GM21529 (cell line): Measurements from ENCODE around the gene ZNF607.
A peak's percentile ranks its signal among the peaks of the same experiment; 100 is the strongest.
"Not testable (repeated sequence)": the region's sequence is repeated elsewhere in the genome, so short reads cannot be mapped to it uniquely, and the experiment has no call there.

Experiments used
- ATAC-seq: cut with Tn5 transposase; IDR thresholded peaks from one replicate; pipeline ENCODE4 v1.9.1; 2021; ENCODE audit not compliant: unreplicated experiment

The ZNF607 gene

GRCh38 chr19:37719111-37719926, at the start of gene ZNF607:
ZNF607 (minus strand) TSS chr19:37719761; CDS start chr19:37711618, 8,143 bp downstream.
- ATAC-seq = peak; percentile 92

GRCh38 chr19:37763488-37763887, 43.9 kb upstream of the ZNF607 start:
- no peak for ATAC-seq

GRCh38 chr19:37757683-37758082, 38.1 kb upstream of the ZNF607 start:
- not testable (repeated sequence) for ATAC-seq

- no peak for ATAC-seq
These were observed 18.8 kb upstream of the ZNF607 start for GRCh38 chr19:37738371-37738770.

- ATAC-seq = no peak
These were observed 5.6 kb upstream of the ZNF607 start for GRCh38 chr19:37725181-37725580.

- ATAC-seq = no peak
These were observed 335 bp upstream of the ZNF607 start for GRCh38 chr19:37719927-37720265.

- ATAC-seq = no peak
These were observed 1.3 kb downstream of the ZNF607 start for GRCh38 chr19:37718304-37718703.

GRCh38 chr19:37716140-37716539, 3.4 kb downstream of the ZNF607 start:
- ATAC-seq = no peak

- ATAC-seq = no peak
These were observed 13.4 kb downstream of the ZNF607 start for GRCh38 chr19:37706052-37706605.

GRCh38 chr19:37699057-37699456, 20.5 kb downstream of the ZNF607 start:
- no peak for ATAC-seq

GRCh38 chr19:37698216-37698615, 21.3 kb downstream of the ZNF607 start:
- no peak for ATAC-seq

GRCh38 chr19:37695144-37695899, 24.2 kb downstream of the ZNF607 start:
- no peak for ATAC-seq

- ATAC-seq = no peak
These were observed 26.5 kb downstream of the ZNF607 start for GRCh38 chr19:37692956-37693620.

- no peak for ATAC-seq
These were observed 27.6 kb downstream of the ZNF607 start for GRCh38 chr19:37691881-37692504.

- ATAC-seq = no peak
These were observed 36.0 kb downstream of the ZNF607 start for GRCh38 chr19:37683520-37683919.

GRCh38 chr19:37669450-37669914, 50.1 kb downstream of the ZNF607 start:
- ATAC-seq = no peak

GRCh38 chr19:37657157-37657556, 62.4 kb downstream of the ZNF607 start:
- ATAC-seq = not testable (repeated sequence)

- peak; percentile 52 for ATAC-seq
These were observed 63.7 kb downstream of the ZNF607 start for GRCh38 chr19:37655689-37656371.

- ATAC-seq = peak; percentile 77
These were observed 64.3 kb downstream of the ZNF607 start, which contains the start of gene ZFP30 for GRCh38 chr19:37655301-37655688. ZFP30 (minus strand) TSS chr19:37655465; CDS start chr19:37647822, 7,643 bp downstream.

- ATAC-seq = peak; percentile 37
These were observed 64.8 kb downstream of the ZNF607 start for GRCh38 chr19:37654629-37655300.
